ENCODE results near the gene VAT1L. TPM values are rescaled to one million over a fixed set of nuclear protein-coding genes. Genes with fewer than 3 reads are reported as not detected.

VAT1L gene
- total and polyA plus RNA-seq, 2 experiments from 2014 or later, result 6.2 TPM

DNA sequence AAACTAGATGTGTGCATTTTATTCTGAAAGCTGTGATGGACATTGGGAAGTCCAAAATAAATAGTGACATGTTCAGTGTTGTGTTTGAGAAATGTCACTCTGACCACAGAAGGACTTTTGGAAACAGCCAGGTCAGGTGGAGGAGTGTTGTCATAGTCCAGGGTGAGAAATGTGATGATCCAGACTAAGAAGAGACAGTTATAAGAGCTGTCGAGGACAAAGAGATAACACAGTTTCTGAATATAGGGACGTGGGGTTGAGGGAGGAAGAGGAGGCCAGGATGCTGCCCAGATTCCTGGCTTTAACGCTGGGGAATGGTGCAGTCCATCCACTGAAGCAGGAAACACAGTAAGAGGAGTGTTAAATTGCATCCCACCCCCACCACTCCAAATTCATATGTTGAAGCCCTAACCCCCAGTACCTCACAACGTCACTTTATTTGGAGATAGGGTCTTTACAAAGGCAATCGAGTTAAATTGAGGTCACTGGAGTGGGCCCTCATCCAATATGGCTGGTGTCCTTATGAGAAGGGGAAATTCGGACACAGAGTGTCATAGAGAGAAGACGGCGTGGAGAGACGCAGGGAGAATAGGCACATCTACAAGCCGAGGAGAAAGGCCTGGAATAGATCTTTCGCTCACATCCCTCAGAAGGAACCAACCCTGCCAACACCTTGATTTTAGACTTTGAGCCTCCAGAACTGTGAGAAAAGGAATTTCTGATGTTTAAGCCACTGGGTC lies 71.3 kb downstream of the VAT1L start:
- no peak for TF ChIP-seq EZH2phosphoT487 (IDR thresholded peaks at IDR 0.05; ENCODE audit: insufficient read depth, low read depth)
- TF ChIP-seq EZH2 (IDR thresholded peaks at IDR 0.05; ENCODE audit: insufficient read depth, poor library complexity, severe bottlenecking), result no peak
- in situ Hi-C loops (cut with MboI), result no loop called here
- no peaks in the 10 kb centered on the region for H3K27me3 ChIP-seq (replicated peaks; ENCODE audit: insufficient read depth)
- H4K20me1 ChIP-seq (ENCODE audit: insufficient read depth), result no peaks in the 10 kb centered on the region
- H3K27ac ChIP-seq, result no peak overlapping the region
- no peak overlapping the region for H2AFZ ChIP-seq
- H3K4me3 ChIP-seq, result no peak overlapping the region
- H3K9me2 ChIP-seq (ENCODE audit: insufficient read depth), result no peaks in the 10 kb centered on the region
- H3F3A ChIP-seq (ENCODE audit: insufficient read depth), result peaks cover 4% of the 10 kb centered on the region
- WGBS, 2 experiments (ENCODE audit: low coverage in 1 of 2, low lambda C conversion rate in 2 of 2, missing lambda C conversion rate in 2 of 2), result 71 to 72% methylated on average over 11 of the region's 11 CpGs
- H3K9ac ChIP-seq, result no peak overlapping the region
- peaks cover 4% of the 10 kb centered on the region for H3K4me1 ChIP-seq (ENCODE audit: insufficient read depth)
- DNase-seq, result no peak
- H3K9me3 ChIP-seq (ENCODE audit: low read depth), result no peaks in the 10 kb centered on the region
- H3K36me3 ChIP-seq (ENCODE audit: low read depth), result no peaks in the 10 kb centered on the region
- no peak overlapping the region for H3K4me2 ChIP-seq (ENCODE audit: unreplicated experiment)
- H3K79me2 ChIP-seq (ENCODE audit: insufficient read depth), result no peaks in the 10 kb centered on the region

DNA sequence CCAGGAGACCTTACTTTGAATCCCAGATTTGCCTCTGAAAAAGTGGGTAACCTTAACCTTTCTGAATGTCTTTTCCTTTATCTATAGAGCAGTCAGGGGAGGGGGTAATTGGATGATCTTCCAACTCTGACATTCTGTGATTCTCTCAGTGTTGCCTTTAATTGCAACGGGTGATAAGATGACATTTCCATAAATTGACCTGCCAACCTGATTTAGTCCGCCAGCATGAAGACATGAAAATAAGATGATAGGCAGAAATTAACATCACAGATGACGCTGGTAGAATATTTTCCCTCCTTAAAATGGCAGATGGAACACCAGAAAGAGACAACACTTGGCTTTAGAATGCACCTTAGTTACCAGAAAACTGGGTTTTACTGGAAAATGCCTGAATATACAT lies 72.6 kb downstream of the VAT1L start:
- Histone ChIP-seq H3K9me2 (ENCODE audit: insufficient read depth) (no peaks in the 10 kb centered on the region), H3K27ac (no peak overlapping the region), H4K20me1 (ENCODE audit: insufficient read depth) (no peaks in the 10 kb centered on the region), H3K4me2 (ENCODE audit: unreplicated experiment) (no peak overlapping the region), H3K4me1 (ENCODE audit: insufficient read depth) (no peaks in the 10 kb centered on the region), H3K9me3 (ENCODE audit: low read depth) (no peaks in the 10 kb centered on the region), H3K36me3 (ENCODE audit: low read depth) (no peaks in the 10 kb centered on the region), H3F3A (ENCODE audit: insufficient read depth) (no peaks in the 10 kb centered on the region), H3K27me3 (replicated peaks; ENCODE audit: insufficient read depth) (no peaks in the 10 kb centered on the region), H2AFZ (no peak overlapping the region), H3K9ac (no peak overlapping the region), H3K4me3 (no peak overlapping the region), H3K79me2 (ENCODE audit: insufficient read depth) (no peaks in the 10 kb centered on the region)
- no peak for DNase-seq
- in situ Hi-C loops (cut with MboI), result no loop called here
- no peak for TF ChIP-seq EZH2phosphoT487 (IDR thresholded peaks at IDR 0.05; ENCODE audit: insufficient read depth, low read depth)
- no peak for TF ChIP-seq EZH2 (IDR thresholded peaks at IDR 0.05; ENCODE audit: insufficient read depth, poor library complexity, severe bottlenecking)
- 71 to 75% methylated on average over 3 of the region's 3 CpGs for WGBS, 2 experiments (ENCODE audit: low coverage in 1 of 2, low lambda C conversion rate in 2 of 2, missing lambda C conversion rate in 2 of 2)

DNA sequence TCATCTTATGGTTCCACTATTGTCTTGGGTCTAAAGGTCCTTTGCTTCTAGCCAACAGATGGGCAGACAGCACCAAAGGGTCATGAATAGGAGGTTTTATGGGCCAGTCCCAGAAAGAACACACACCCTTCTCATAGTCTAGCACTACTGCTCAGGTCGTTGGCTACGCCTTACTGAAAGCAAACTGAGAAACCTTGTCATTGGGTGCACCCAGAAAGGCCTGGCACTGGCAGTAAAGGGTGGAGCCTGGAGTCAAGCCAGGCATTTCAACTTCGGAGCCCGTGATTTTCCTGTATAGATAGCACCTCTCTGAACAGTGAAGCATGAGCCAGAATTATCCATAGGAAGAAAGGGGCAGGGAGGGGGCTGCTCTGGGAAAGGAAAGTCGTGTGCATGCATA lies 74.9 kb downstream of the VAT1L start:
- Histone ChIP-seq H3K27me3 (replicated peaks; ENCODE audit: insufficient read depth) (no peaks in the 10 kb centered on the region), H3K9ac (no peak overlapping the region), H4K20me1 (ENCODE audit: insufficient read depth) (no peaks in the 10 kb centered on the region), H3K4me1 (ENCODE audit: insufficient read depth) (no peaks in the 10 kb centered on the region), H3K9me3 (ENCODE audit: low read depth) (no peaks in the 10 kb centered on the region), H3F3A (ENCODE audit: insufficient read depth) (no peaks in the 10 kb centered on the region), H3K36me3 (ENCODE audit: low read depth) (no peaks in the 10 kb centered on the region), H3K4me2 (ENCODE audit: unreplicated experiment) (no peak overlapping the region), H2AFZ (no peak overlapping the region), H3K9me2 (ENCODE audit: insufficient read depth) (no peaks in the 10 kb centered on the region), H3K79me2 (ENCODE audit: insufficient read depth) (no peaks in the 10 kb centered on the region), H3K4me3 (no peak overlapping the region), H3K27ac (no peak overlapping the region)
- DNase-seq, result no peak
- in situ Hi-C loops (cut with MboI), result no loop called here
- no peak for TF ChIP-seq EZH2 (IDR thresholded peaks at IDR 0.05; ENCODE audit: insufficient read depth, poor library complexity, severe bottlenecking)
- TF ChIP-seq EZH2phosphoT487 (IDR thresholded peaks at IDR 0.05; ENCODE audit: insufficient read depth, low read depth), result no peak
- 50 to 53% methylated on average over 5 of the region's 5 CpGs for WGBS, 2 experiments (ENCODE audit: low coverage in 1 of 2, low lambda C conversion rate in 2 of 2, missing lambda C conversion rate in 2 of 2)

DNA sequence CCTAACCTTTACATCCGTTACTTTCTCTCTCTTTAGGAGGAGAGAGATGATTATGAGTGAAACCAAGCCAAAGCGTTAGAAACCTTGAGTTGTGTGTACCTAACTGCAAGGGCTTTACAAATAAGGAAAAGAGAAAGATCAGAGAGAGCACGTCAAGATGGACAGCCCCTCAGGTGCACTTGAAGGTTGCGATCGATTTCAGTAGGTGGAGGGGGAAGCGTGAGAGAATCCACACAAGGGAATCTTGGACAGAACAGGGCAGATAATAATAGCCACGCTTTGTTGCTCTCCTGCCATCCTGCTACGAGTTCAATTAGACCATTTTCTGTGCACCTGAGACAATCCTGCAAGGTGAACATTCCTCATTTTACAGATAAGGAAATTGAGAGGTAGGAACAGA lies 78.4 kb downstream of the VAT1L start:
- Histone ChIP-seq H3K4me2 (ENCODE audit: unreplicated experiment) (no peak overlapping the region), H2AFZ (no peak overlapping the region), H3K4me1 (ENCODE audit: insufficient read depth) (no peaks in the 10 kb centered on the region), H3K79me2 (ENCODE audit: insufficient read depth) (no peaks in the 10 kb centered on the region), H3K9ac (no peak overlapping the region), H3K36me3 (ENCODE audit: low read depth) (no peaks in the 10 kb centered on the region), H3K4me3 (no peak overlapping the region), H4K20me1 (ENCODE audit: insufficient read depth) (no peaks in the 10 kb centered on the region), H3K27me3 (replicated peaks; ENCODE audit: insufficient read depth) (no peaks in the 10 kb centered on the region), H3F3A (ENCODE audit: insufficient read depth) (no peaks in the 10 kb centered on the region), H3K9me2 (ENCODE audit: insufficient read depth) (no peaks in the 10 kb centered on the region), H3K9me3 (ENCODE audit: low read depth) (no peaks in the 10 kb centered on the region), H3K27ac (no peak overlapping the region)
- in situ Hi-C loops (cut with MboI), result no loop called here
- no peak for DNase-seq
- 80 to 81% methylated on average over 8 of the region's 8 CpGs for WGBS, 2 experiments (ENCODE audit: low coverage in 1 of 2, low lambda C conversion rate in 2 of 2, missing lambda C conversion rate in 2 of 2)
- TF ChIP-seq EZH2 (IDR thresholded peaks at IDR 0.05; ENCODE audit: insufficient read depth, poor library complexity, severe bottlenecking) (no peak), EZH2phosphoT487 (IDR thresholded peaks at IDR 0.05; ENCODE audit: insufficient read depth, low read depth) (no peak)
